GM12873 (cell line): ENCODE data around the gene GALNT2.

Experiments
- CTCF ChIP-seq: IDR thresholded peaks from 2 replicates; pipeline ENCODE4 v1.5.1; 2012; ENCODE audit warnings: low read depth, mild to moderate bottlenecking, moderate library complexity, low read length, control low read depth; ENCODE audit not compliant: insufficient read depth; ENCODE audit errors: missing control alignments

Gene GALNT2

GRCh38 chr1:230206207-230206606, 139.2 kb downstream of the GALNT2 start:
- TF ChIP-seq CTCF, result no peak

GRCh38 chr1:230206976-230207375, 139.9 kb downstream of the GALNT2 start:
- no peak for TF ChIP-seq CTCF

- TF ChIP-seq CTCF, result no peak
Measured at GRCh38 chr1:230207598-230207997, 140.6 kb downstream of the GALNT2 start.

GRCh38 chr1:230208619-230209261, 141.7 kb downstream of the GALNT2 start:
- TF ChIP-seq CTCF, result no peak

GRCh38 chr1:230210326-230210980, 143.4 kb downstream of the GALNT2 start:
- no peak for TF ChIP-seq CTCF

GRCh38 chr1:230210981-230211336, 143.9 kb downstream of the GALNT2 start:
- TF ChIP-seq CTCF, result no peak

- no peak for TF ChIP-seq CTCF
Measured at GRCh38 chr1:230211436-230212145, 144.6 kb downstream of the GALNT2 start.
